Activated T-cell treated with anti-CD3 and anti-CD28 coated beads, Interleukin-2, amount 50 U/mL, for 72 hours (primary cell): ENCODE measurements around the gene BMS1. TPM values are rescaled to one million over a fixed set of nuclear protein-coding genes. Genes with fewer than 3 reads are reported as not detected.
"Not testable (repeated sequence)": the region's sequence is repeated elsewhere in the genome, so short reads cannot be mapped to it uniquely, and the experiment has no call there.

Experiments used
- ATAC-seq, 2 donors: fragments of 150-1000 bp; cut with Tn5 transposase; replicated peaks in 1 of 2; 2 replicates each; pipeline ENCODE4 v1.10.0; 2021; ENCODE audit warnings: moderate library complexity in 2 of 2, mild to moderate bottlenecking in 1 of 2
- DNase-seq, 2 donors: peaks; one replicate each; pipeline ENCODE4 v3.0.0; 2021 to 2022; ENCODE audit warnings: mixed read lengths in 1 of 2
- H3K27ac Mint-ChIP-seq: one replicate; pipeline ENCODE4 v1.8.0; 2022; ENCODE audit warnings: mild to moderate bottlenecking, moderate library complexity, mixed read lengths
- H3K27me3 Mint-ChIP-seq: one replicate; pipeline ENCODE4 v1.8.0; 2022; ENCODE audit warnings: low read depth, mixed read lengths
- H3K36me3 Mint-ChIP-seq, 2 donors: one replicate each; pipeline ENCODE4 v1.8.0; 2022; ENCODE audit warnings: mixed read lengths in 2 of 2, mild to moderate bottlenecking in 1 of 2; ENCODE audit not compliant: insufficient read depth in 2 of 2
- H3K4me1 Mint-ChIP-seq: one replicate; pipeline ENCODE4 v1.8.0; 2022; ENCODE audit warnings: low read depth, mixed read lengths
- H3K4me3 Mint-ChIP-seq, 2 donors: one replicate each; pipeline ENCODE4 v1.8.0; 2022; ENCODE audit warnings: mild to moderate bottlenecking in 2 of 2, mixed read lengths in 2 of 2, moderate library complexity in 2 of 2
- H3K9me3 Mint-ChIP-seq, 2 donors: one replicate each; pipeline ENCODE4 v1.8.0; 2022; ENCODE audit warnings: mixed read lengths in 2 of 2
- total RNA-seq, 2 donors: library from RNA; stranded (reverse); gene quantifications; one replicate each; pipeline ENCODE4 v1.2.3, GENCODE V29; 2022

The BMS1 gene
- total RNA-seq, 2 donors from 2014 or later: 14.3 to 14.5 TPM

- not testable (repeated sequence) for H3K4me1 Mint-ChIP-seq, DNase-seq, ATAC-seq, H3K9me3 Mint-ChIP-seq, H3K36me3 Mint-ChIP-seq, H3K4me3 Mint-ChIP-seq, H3K27ac Mint-ChIP-seq
- H3K27me3 Mint-ChIP-seq: peaks cover 18% of the 10 kb centered on the region
Measured at GRCh38 chr10:42847261-42847660, 64.7 kb downstream of the BMS1 start.

- Mint-ChIP-seq H3K4me3 (no peak overlapping the region), H3K4me1 (no peaks in the 10 kb centered on the region), H3K27ac (no peak overlapping the region), H3K27me3 (peaks cover 8% of the 10 kb centered on the region), H3K36me3 (no peaks in the 10 kb centered on the region), H3K9me3 (peaks cover 0 to 1% of the 10 kb centered on the region in 2 donors)
- DNase-seq (no peak), ATAC-seq (no peak)
Measured at GRCh38 chr10:42850931-42851330, 68.3 kb downstream of the BMS1 start.

GRCh38 chr10:42859256-42859655 is 76.7 kb downstream of the BMS1 start:
- H3K27ac Mint-ChIP-seq: no peak overlapping the region
- no peaks in the 10 kb centered on the region for H3K4me1 Mint-ChIP-seq
- H3K9me3 Mint-ChIP-seq: no peaks in the 10 kb centered on the region
- ATAC-seq (no peak), DNase-seq (no peak)
- H3K36me3 Mint-ChIP-seq: no peaks in the 10 kb centered on the region
- H3K4me3 Mint-ChIP-seq: no peak overlapping the region
- peaks cover 26% of the 10 kb centered on the region for H3K27me3 Mint-ChIP-seq

GRCh38 chr10:42860016-42860415 is 77.4 kb downstream of the BMS1 start:
- not testable (repeated sequence) for H3K9me3 Mint-ChIP-seq, H3K27ac Mint-ChIP-seq, H3K36me3 Mint-ChIP-seq, H3K4me1 Mint-ChIP-seq, ATAC-seq, H3K4me3 Mint-ChIP-seq, DNase-seq
- peaks cover 34% of the 10 kb centered on the region for H3K27me3 Mint-ChIP-seq

- H3K27ac Mint-ChIP-seq, ATAC-seq, DNase-seq, H3K4me1 Mint-ChIP-seq, H3K9me3 Mint-ChIP-seq, H3K36me3 Mint-ChIP-seq, H3K4me3 Mint-ChIP-seq: not testable (repeated sequence)
- peaks cover 39% of the 10 kb centered on the region for H3K27me3 Mint-ChIP-seq
Measured at GRCh38 chr10:42862801-42863200, 80.2 kb downstream of the BMS1 start.

- no peaks in the 10 kb centered on the region for H3K9me3 Mint-ChIP-seq
- no peaks in the 10 kb centered on the region for H3K36me3 Mint-ChIP-seq
- peaks cover 4% of the 10 kb centered on the region for H3K4me1 Mint-ChIP-seq
- peaks cover 33% of the 10 kb centered on the region for H3K27me3 Mint-ChIP-seq
- ATAC-seq: no peak
- H3K4me3 Mint-ChIP-seq: no peak overlapping the region
- H3K27ac Mint-ChIP-seq: no peak overlapping the region
- no peak for DNase-seq
Measured at GRCh38 chr10:42864575-42864974, 82.0 kb downstream of the BMS1 start.

- no peak for ATAC-seq
- no peaks in the 10 kb centered on the region for H3K9me3 Mint-ChIP-seq
- H3K36me3 Mint-ChIP-seq: no peaks in the 10 kb centered on the region
- no peak overlapping the region for H3K4me3 Mint-ChIP-seq
- peaks cover 4% of the 10 kb centered on the region for H3K4me1 Mint-ChIP-seq
- DNase-seq: no peak
- peaks cover 33% of the 10 kb centered on the region for H3K27me3 Mint-ChIP-seq
- H3K27ac Mint-ChIP-seq: no peak overlapping the region
Measured at GRCh38 chr10:42865716-42866114, 83.1 kb downstream of the BMS1 start.

- ATAC-seq: peak; percentile 77 to 92
- peaks cover 4% of the 10 kb centered on the region for H3K4me1 Mint-ChIP-seq
- peaks cover 33% of the 10 kb centered on the region for H3K27me3 Mint-ChIP-seq
- H3K27ac Mint-ChIP-seq: no peak overlapping the region
- no peaks in the 10 kb centered on the region for H3K36me3 Mint-ChIP-seq
- peak; percentile 62 to 81 for DNase-seq
- H3K4me3 Mint-ChIP-seq: peak overlapping the region; percentile 48 to 54
- H3K9me3 Mint-ChIP-seq: no peaks in the 10 kb centered on the region
Measured at GRCh38 chr10:42866115-42866995, 83.8 kb downstream of the BMS1 start.

GRCh38 chr10:42867571-42867970 is 85.0 kb downstream of the BMS1 start:
- DNase-seq (no peak), ATAC-seq (no peak)
- H3K4me3 Mint-ChIP-seq: no peak overlapping the region
- peaks cover 4% of the 10 kb centered on the region for H3K4me1 Mint-ChIP-seq
- H3K27me3 Mint-ChIP-seq: peaks cover 33% of the 10 kb centered on the region
- H3K27ac Mint-ChIP-seq: no peak overlapping the region
- H3K36me3 Mint-ChIP-seq: no peaks in the 10 kb centered on the region
- H3K9me3 Mint-ChIP-seq: no peaks in the 10 kb centered on the region

- no peak for ATAC-seq
- peaks cover 27% of the 10 kb centered on the region for H3K27me3 Mint-ChIP-seq
- no peaks in the 10 kb centered on the region for H3K9me3 Mint-ChIP-seq
Measured at GRCh38 chr10:42868530-42868929, 85.9 kb downstream of the BMS1 start.

GRCh38 chr10:42869977-42870350 is 87.4 kb downstream of the BMS1 start:
- ATAC-seq (no peak), DNase-seq (no peak)
- Mint-ChIP-seq H3K36me3 (no peaks in the 10 kb centered on the region), H3K4me1 (peaks cover 4% of the 10 kb centered on the region), H3K27me3 (peaks cover 12% of the 10 kb centered on the region), H3K4me3 (no peak overlapping the region), H3K27ac (no peak overlapping the region), H3K9me3 (no peaks in the 10 kb centered on the region)

More at GRCh38 chr10:42868530-42868929, 85.9 kb downstream of the BMS1 start:
- H3K36me3 Mint-ChIP-seq: no peaks in the 10 kb centered on the region
- DNase-seq: no peak
- H3K4me1 Mint-ChIP-seq: peaks cover 4% of the 10 kb centered on the region
- no peak overlapping the region for H3K4me3 Mint-ChIP-seq
- no peak overlapping the region for H3K27ac Mint-ChIP-seq

GRCh38 chr10:42871138-42871641 is 88.6 kb downstream of the BMS1 start:
- not testable (repeated sequence) for H3K27ac Mint-ChIP-seq, H3K27me3 Mint-ChIP-seq, H3K9me3 Mint-ChIP-seq, H3K4me3 Mint-ChIP-seq, DNase-seq, H3K36me3 Mint-ChIP-seq, ATAC-seq, H3K4me1 Mint-ChIP-seq

GRCh38 chr10:42871823-42872222 is 89.2 kb downstream of the BMS1 start:
- H3K4me1 Mint-ChIP-seq: peaks cover 4% of the 10 kb centered on the region
- ATAC-seq: no peak
- no peaks in the 10 kb centered on the region for H3K9me3 Mint-ChIP-seq
- no peak overlapping the region for H3K4me3 Mint-ChIP-seq
- H3K36me3 Mint-ChIP-seq: no peaks in the 10 kb centered on the region
- peaks cover 5% of the 10 kb centered on the region for H3K27me3 Mint-ChIP-seq
- H3K27ac Mint-ChIP-seq: no peak overlapping the region
- DNase-seq: no peak
